Islet of Langerhans (tissue), 1 donor: ENCODE measurements around the gene PSMB2.
"Not testable (repeated sequence)": the region's sequence is repeated elsewhere in the genome, so short reads cannot be mapped to it uniquely, and the experiment has no call there.

Experiments used
- FAIRE-seq: peaks from one replicate; lab custom pipeline; 2011; peaks lifted over from hg19 to GRCh38; lab: Jason Lieb, UNC

Gene PSMB2

DNA sequence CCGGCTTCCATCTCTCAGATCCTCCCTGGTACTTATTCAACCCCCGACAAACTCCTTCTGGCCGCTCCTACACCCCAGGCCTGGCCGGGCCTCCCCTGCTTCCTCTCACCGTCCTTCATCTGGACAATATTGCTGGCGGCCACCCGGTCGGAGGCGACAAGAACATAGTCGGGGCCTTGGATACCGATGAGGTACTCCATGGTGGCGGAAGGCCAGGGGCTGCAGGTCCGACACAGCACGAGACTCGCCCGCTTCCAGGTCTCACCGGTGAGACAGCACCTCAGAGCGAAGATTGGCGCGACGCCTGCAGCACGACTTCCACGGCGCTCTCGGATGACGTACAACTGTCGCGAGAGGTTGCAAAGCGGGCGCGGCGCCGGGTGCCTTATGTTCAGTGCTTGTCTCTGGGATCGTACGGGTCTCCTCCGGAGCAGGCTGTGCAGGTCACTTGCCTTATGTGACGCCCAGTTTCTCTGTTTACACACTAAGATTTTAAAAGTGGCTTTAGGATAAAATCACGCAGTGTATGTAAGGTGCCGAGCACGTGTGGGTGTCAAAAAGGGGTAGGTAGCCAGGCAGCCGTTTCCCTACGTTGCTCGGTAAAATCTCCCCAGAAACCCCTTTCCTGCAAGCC is at the start of gene PSMB2:
Gene PSMB2 (minus strand): TSS at position 294 of the 634 bp plus-strand sequence. CDS start 94 bp downstream, at position 200.
- FAIRE-seq: peak; percentile 38

DNA sequence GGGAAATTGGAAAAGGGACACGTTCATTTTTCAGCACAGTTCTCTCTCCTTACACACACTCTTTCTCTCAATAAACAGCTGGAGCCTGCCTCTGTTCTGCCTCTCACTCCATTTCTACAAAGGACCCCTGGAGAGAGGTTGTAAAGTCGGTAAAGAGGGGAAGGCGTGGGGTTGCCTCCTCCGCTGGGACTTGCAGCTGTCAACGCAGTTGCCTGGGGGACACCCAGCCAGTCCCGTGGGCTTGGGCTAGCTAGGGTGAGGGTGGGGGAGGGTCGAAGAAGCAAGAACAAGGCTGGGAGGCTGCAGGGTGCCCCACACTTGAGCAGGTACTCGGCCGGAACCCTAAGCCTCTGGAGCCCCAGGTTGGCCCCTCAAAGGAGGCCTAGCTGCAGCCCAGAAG is 49.8 kb upstream of the PSMB2 start:
- FAIRE-seq: no peak

DNA sequence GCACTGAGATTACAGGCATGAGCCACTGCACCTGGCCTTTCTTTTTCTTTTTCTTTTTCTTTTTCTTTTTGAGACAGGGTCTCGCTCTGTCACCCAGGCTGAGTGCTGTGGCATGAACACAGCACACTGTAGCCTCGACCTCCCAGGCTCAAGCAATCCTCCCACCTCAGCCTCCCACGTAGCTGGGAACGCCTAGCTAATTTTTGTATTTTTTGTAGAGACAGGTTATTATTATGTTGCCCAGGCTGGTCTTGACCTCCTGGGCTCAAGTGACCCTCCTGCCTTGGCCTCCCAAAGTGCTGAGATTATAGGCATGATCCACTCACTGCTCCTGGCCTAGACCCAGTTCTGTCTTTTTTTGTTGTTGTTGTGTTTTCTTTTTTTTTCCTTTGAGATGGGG is 48.8 kb upstream of the PSMB2 start:
- FAIRE-seq: not testable (repeated sequence)

DNA sequence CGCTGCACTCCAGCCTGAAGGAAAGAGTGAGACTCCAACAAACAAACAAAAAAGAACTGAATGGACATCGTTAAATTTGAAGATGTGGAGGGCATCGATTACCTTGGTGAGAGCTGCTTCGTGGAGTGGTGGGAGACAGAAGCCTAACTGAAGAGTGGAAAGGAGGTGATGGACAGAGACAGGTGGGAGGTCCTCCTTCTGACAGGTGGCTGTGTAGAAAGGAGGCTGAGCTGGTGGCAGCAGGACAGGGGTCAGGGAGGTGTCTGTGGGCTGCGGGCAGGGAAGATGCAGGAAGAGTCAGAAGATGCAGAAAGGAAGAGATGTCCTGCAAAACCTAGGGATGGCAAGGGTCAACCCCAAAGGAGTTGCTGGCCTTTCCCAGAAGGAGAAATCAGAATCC is 46.8 kb upstream of the PSMB2 start:
- FAIRE-seq: no peak

DNA sequence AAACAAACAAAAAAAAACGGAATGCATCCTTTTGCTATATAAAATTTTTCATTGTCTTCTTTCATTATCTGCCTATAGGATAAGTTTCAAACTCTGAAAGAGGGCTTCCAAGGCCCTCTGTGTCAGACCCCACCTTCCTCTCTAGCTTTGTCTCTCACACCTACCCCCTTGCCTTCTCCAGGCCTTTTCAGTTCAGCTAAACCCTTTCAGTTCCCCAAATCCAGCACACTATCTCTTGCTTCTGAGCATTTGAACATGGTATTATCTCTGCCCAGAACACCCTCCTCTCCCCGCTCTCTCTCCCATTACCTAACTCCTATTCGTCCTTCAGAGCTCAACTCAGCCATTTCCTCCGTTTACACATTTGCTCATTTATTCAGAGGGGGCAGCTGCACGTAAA is 41.7 kb upstream of the PSMB2 start:
- FAIRE-seq: no peak

DNA sequence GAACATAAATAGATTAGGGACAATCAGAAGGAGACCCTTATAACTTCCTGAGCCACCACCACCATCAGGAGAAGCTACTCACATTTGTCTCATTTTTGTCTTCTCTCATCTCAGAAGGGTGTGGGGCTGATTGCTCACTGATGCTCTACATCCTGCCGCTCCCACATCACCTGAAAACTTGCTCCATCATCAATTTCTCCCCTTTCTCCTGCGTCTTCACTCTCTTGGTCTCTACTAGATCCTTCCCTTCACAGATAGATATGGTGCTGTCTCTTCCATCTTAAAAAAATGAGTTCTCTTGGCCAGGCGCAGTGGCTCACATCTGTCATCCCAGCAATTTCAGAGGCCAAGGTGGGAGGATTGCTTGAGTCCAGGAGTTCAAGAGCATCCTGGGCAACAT is 38.9 kb upstream of the PSMB2 start:
- FAIRE-seq: no peak

DNA sequence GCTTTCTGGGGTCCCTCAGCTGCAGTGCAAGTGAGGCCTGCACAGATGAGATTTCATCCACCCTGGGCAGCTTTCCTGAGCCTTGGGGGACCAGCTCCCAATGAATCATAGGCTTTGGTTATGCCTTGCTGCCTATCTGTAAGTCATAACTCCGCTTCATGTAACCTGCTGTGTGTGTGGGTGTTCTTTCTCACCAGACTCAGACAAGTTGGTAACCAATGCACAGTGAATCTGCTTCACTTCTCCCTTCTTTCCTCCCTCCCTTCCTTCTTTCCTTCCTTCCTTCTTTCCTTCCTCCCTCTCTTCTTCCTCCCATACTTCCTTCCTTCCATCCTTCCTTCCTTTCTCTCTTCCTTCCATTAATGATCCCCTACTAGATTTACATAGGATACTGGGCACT is 34.4 kb upstream of the PSMB2 start:
- no peak for FAIRE-seq

DNA sequence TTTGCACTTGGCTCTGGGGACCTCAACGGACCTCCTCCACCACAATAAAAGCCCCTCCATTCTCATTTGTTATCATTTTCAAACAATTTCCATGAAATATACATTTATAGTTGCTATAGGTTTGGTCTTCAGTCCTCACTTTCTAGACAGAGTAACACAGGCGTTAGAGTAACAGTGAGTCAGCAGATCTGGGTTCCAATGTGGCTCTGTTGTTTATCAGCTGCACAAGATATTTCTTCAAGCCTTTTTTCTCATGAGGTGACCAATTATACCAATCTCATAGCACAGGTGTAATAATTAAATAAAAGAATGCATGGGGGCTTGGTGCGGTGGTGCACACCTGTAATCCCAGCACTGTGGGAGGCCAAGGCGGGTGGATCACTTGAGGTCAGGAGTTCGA is 32.8 kb upstream of the PSMB2 start:
- FAIRE-seq: no peak

DNA sequence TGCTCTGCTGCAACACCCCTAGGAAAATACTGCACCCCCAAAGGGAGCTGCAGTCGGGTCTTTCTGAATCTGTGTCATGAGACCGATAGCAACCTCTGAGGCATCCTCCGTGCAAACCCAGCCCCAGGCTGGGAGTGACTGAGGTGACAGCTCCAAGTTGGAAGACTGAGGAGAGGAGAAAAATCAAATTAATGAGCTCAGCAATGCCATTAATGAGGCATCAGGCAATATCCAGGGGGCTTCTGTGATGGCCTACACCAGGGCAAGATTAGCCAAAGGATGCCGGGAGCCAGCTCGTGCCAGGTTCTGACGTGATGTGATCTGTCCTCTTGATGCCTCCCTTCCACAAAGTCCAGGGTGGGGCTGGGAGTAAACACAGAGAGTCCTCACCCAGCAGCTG is 30.8 kb upstream of the PSMB2 start:
- no peak for FAIRE-seq

DNA sequence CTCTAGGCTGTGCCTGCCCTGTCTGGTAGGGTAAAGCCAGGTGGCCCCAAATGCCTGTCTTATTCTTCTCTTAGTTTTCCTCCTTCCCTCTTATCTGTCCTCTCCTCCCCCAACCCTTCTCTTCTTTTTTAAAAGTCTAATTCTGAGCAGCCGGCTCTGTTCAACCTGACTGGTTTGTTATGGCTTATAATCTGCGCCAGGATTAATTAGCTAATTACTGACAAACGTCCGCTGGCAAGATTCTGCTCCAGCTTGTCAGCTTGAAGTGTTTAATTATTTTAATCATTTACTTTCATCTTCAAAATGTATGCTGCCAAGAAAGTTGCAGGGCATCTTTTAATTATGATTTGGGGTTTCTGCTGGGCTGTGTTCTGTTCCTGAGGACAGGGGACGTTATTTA is 27.2 kb upstream of the PSMB2 start:
- FAIRE-seq: no peak

DNA sequence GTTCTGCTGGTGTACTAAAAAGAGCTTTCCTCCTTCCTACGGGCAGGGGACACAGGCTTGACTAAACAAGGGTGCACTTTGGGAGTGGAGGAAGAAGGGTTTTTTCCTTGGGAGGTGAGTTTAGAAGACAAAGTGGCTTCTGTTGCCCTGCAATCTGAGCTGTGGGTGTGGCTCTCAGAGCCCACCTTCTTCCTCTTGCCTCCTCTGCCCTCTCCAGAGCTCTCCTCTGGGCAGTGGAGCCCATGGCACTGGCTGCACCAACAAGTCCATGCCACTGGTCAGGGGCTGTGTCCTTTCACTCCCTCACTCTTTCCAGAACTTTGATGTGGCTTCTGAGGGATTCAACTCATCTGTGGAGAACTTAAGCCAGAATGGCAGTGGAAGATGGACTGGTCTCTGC is 25.6 kb upstream of the PSMB2 start:
- no peak for FAIRE-seq

DNA sequence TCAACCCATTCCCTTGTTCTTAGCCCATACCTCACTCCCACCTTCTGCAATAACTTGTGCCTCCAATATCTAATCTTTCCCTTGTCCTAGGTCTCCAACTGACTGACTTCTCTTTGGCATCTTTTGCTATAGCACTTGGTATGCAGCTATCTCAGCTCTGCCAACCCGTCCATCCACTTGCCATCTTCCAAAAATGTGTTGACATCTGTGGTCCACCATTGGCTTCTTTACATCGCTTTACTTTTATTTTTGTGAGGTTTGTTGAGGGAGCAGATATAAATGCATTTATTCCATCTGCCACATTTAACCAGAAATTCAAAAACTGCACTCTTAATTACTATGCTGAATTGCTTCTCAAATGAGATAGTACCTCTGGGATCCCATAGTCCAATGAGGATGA is 24.9 kb upstream of the PSMB2 start:
- no peak for FAIRE-seq

DNA sequence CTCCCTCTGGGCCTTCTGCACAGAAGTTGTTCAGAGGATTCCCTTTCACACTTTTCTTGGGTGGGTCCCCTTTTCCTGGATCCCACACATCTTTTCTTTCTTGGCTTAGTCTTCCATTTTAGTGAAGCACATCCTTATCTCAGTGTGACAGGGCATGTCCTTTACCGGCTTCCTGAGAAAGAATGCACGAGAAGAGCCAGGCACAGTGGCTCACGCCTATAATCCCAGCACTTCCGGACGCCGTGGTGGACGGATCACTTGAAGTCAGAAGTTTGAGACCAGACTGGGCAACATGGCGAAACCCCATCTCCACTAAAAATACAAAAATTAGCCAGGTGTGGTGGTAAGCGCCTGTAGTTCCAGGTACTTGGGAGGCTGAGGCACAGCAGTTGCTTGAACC is 22.1 kb upstream of the PSMB2 start:
- FAIRE-seq: no peak

DNA sequence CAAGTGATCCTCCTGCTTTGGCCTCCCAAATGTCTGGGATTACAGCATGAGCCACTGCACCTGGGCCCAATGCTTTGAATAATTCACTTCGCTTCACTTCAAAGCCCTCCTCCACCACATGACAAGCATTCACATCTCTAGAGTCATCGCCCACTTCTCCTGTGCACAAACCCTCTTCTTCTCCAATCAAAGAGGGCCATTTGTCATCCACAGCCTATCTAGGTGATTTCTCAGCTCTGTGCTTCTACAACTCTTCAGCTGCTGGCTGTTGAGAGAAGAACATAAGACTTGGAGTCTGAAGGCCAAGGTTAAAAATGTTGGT is 20.1 kb upstream of the PSMB2 start:
- no peak for FAIRE-seq

DNA sequence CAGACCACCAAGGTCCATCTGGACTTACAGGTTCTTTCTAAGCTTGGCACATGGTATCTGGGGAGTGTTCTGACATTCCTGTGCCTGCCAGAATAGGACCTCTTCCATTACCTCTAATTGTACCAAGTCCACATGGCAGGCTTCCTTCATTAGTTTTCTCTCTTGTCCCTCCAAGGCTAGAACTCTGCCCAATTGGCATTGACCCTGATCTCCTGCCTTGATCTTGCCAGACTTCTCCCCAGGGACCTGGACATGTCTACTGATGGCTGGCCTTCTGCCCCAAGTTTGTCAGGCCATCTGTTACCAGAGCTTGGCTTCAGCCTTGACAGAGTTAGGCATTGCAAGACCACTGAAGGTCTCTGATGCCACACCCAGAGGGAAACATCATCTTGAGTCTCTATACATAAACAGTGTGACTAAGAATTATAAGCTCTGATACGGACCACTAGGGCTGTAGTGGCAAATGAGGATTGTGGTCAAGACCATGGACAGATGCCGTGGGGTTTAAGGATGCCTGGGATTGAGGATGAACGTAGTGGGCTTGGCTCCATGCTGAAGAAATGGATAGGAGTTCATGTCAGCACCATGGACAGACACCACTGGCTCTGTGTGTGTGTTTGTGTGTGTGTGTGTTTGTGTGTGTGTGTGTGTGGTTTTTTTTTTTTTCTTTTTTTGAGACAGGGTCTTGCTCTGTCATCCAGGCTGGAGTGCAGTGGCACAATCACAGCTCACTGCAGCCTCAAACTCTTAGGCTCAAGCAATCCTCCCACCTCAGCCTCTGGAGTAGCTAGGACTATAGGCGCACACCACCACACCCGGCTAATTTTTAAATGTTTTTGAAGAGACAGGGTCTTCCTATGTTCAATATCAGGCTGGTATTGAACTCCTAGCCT is 19.5 kb upstream of the PSMB2 start:
- no peak for FAIRE-seq

DNA sequence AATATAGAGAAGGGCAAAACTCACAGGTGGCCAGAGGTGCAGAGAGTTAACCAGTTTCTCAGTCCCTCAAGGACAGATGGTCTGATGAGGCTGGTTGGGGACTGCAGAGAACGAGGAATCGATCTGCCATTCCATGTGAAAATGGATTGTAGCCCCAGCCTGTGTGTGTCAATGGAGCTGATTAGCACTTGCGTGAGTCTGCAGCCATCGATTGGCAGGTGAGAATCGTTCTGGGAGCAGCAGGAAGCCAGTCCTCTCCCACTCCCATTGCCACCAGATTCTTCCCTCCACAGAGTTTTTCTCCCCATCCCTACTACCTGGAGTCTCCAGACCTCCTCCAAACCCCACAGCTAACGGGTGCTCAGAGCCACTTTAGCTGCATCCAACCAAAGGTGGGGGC is 18.3 kb upstream of the PSMB2 start:
- FAIRE-seq: no peak

DNA sequence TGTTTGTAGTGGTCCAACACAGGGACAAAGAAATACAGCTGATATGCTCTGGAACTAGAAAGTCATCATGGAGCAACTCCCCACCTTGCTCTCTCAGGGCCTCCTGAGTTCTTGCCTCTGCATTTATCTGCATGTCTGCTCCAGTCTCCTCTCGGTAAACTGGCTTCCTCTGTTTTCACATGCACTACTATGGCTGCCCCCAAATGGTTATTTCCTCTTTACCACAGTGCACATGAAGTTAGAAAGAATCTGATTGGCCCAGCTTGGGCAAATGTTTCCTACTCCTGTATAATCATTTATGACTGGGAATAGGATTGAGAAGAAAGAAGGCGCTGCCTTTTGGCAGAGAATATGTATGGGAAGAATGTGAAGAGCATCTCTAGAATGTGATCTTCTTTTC is 16.5 kb upstream of the PSMB2 start:
- FAIRE-seq: no peak

DNA sequence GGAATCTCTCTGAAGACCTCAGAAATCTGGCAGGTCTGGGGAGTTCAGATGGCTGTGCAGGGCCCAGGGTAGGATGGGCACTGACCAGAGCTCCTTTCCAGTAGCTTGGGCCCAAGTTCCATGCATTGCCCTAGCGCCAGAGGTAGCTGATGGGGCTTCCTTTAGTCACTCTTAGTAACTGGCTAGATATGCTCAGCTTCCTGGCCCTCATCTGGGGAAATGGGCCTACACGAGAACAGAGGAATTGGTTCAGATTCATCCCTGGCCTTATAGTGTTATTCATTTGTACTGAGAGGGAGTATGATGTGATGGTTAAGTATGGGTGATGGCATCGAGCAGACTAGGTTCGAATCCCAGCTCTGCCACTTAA is 15.5 kb upstream of the PSMB2 start:
- no peak for FAIRE-seq

DNA sequence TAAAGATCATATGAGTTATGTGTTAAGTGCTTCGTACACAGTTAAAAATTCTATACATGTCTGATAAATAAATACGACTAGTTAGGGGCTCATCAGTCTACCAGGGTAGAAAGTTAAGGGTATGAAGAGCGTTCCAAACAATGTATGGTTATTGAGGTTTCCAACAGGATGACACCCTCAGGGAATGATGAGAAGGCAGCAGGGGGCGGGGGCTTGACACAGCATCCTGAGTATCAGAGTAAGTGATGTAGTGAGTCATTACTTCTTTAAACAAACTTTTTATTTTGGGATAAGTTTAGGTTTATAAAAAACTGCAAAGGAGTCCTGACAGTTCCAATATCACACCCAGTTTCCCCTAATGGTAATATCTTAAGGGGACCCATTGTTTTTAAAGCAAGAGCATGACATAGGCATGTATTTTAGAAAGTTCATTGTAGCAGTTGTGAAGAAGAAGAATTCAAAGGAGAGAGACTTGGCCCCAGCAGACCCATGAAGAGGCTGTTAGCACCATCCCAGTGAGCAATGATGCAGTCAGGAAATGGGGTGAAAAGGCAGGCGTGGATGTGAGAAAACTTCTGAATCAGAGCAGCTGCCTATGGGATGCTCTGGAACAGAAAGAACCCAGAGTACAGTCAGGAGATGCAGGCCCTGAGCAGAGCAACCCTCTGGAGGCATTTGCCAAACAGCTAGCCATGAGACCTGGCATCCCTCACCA is 15.0 kb upstream of the PSMB2 start:
- no peak for FAIRE-seq

DNA sequence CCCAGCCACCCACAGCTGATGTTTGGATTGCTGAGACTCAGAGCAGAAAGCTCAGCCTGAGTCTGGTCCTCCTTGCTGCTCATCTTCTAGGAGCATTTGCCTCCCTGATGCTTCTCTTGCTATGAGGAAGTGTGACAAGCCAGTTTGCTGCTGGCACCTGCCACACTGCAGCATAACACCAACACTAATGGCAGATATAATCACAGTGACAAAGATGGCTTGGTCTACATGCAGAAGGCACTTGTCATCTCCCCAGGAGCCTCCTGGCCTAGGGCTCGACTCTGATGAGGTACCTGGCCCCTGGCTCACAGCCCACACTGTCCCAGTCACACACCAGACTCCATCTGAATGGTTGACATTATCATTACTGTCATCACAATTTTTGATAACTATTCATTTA is 13.9 kb upstream of the PSMB2 start:
- no peak for FAIRE-seq

DNA sequence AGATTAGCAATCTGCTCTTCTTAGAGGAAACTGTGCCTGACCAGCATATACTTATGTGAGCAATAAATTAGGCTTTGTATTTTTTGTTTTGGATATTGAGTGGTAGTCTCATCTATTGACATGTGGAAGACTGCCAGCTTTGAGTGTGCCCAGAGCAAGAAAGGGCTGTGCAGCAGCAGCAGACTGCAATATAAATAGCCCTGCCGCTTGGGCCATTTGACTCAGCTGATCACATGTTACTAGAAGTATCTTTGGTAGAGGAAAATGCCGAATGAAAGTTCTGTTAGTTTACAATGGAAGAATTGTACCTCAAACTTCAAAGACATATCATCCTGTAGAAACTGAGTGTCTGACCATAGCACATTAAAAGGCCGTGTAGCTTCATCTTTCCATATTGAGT is 9.1 kb upstream of the PSMB2 start:
- FAIRE-seq: no peak

DNA sequence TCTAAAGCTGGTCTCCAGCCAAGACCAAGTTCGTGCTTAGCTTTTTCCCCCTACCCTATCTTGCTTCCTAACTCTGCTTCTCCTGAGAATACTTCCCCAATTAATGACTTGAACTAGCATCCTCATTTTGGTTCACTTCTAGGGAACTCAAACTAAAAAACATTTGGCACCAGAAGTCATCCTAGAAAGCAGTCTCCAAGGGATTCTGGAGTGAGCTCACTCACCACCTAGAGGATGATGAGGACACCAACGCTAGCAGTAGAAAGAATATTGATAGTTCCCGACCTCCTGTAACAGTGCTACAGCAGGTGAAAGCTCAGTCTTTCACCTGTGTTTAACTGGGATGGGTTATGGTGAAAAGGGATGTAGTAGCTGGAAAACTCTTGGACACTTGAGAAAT is 4.7 kb upstream of the PSMB2 start:
- FAIRE-seq: no peak

DNA sequence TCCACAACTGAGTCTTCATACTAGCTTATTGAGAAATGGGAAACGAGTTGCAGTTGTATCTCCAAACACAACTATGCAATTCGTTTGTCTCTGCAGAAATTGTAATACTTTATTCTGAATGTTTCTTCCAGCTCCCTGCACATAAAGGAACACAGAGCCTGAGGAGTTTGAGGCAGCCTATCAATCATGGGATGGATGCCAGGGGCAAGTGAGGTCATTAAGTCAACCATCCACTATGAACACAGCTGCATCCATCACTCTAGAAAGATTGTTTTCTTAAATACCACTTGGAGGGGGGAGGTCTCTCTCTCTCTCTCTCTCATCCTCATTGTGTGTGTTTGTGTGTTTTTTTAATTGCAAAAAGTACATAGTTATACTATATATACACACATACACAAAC is 2.9 kb upstream of the PSMB2 start:
- FAIRE-seq: no peak
